Measurements from ENCODE around the gene SPNS1. TPM values are rescaled to one million over a fixed set of nuclear protein-coding genes. Genes with fewer than 3 reads are reported as not detected.

The SPNS1 gene
- total and polyA plus RNA-seq, 2 donors (not counting 1 experiment from before 2014, with no cell fraction given): 36.4 to 47.6 TPM

GRCh38 chr16:29007730-29008593 is 33.4 kb downstream of the SPNS1 start:
- no peak overlapping the region for H2AFZ ChIP-seq (ENCODE audit: insufficient read depth, low read depth, low read length, poor library complexity, severe bottlenecking)
- TF ChIP-seq EZH2 (IDR thresholded peaks at IDR 0.05; ENCODE audit: borderline replicate concordance, insufficient read depth, low read depth, low read length, poor library complexity, severe bottlenecking) (no peak), CTCF (IDR thresholded peaks at IDR 0.05) (no peak)
- no peaks in the 10 kb centered on the region for H3K27me3 ChIP-seq (replicated peaks in 1 of 4; ENCODE audit: control extremely low read depth in 1 of 4, control insufficient read depth in 3 of 4, insufficient read depth in 4 of 4, low read length in 3 of 4)
- no peaks in the 10 kb centered on the region for H3K79me2 ChIP-seq (ENCODE audit: control insufficient read depth, insufficient read depth, low read length)
- Mint-ChIP-seq H3K9me3 (ENCODE audit: insufficient read depth) (no peaks in the 10 kb centered on the region), H3K4me3 (no peak overlapping the region), H3K27ac (no peak overlapping the region), H3K27me3 (peaks cover 19% of the 10 kb centered on the region), H3K4me1 (peaks cover 2% of the 10 kb centered on the region)
- intact Hi-C loops (cut with micrococcal nuclease): no loop called here
- no peaks in the 10 kb centered on the region for H4K20me1 ChIP-seq (ENCODE audit: control insufficient read depth, insufficient read depth, low read length, poor library complexity, severe bottlenecking)
- CTCF ChIA-PET: no interaction called here
- ATAC-seq (ENCODE audit: low read depth) (no peak), DNase-seq (no peak)
- no peak overlapping the region for H3K4me2 ChIP-seq (replicated peaks; ENCODE audit: low read depth, low read length, poor library complexity, severe bottlenecking)
- no peaks in the 10 kb centered on the region for H3K4me1 ChIP-seq (ENCODE audit: control insufficient read depth in 2 of 2, insufficient read depth in 2 of 2, low read length in 2 of 2)
- H3K36me3 ChIP-seq (replicated peaks in 1 of 2; ENCODE audit: control extremely low read depth in 1 of 2, control insufficient read depth in 1 of 2, extremely low read depth in 1 of 2, insufficient read depth in 2 of 2, low read length in 1 of 2): no peaks in the 10 kb centered on the region
- H3K9ac ChIP-seq (ENCODE audit: low read length): no peak overlapping the region
- no peaks in the 10 kb centered on the region for H3K9me3 ChIP-seq (ENCODE audit: control extremely low read depth in 1 of 3, control insufficient read depth in 2 of 3, insufficient read depth in 1 of 3, low read length in 2 of 3)
- H3K4me3 ChIP-seq (ENCODE audit: control extremely low read depth in 1 of 5, extremely low read depth in 1 of 5, insufficient read depth in 1 of 5, low read depth in 2 of 5, low read length in 4 of 5): no peak overlapping the region
- POLR2A ChIA-PET: no interaction called here
- 62% methylated on average over 7 of the region's 10 CpGs for WGBS (ENCODE audit: insufficient coverage)
- H3K27ac ChIP-seq (ENCODE audit: low read length in 2 of 2): no peak overlapping the region

GRCh38 chr16:29009050-29009837 is 34.7 kb downstream of the SPNS1 start:
- 71% methylated on average over 8 of the region's 14 CpGs for WGBS (ENCODE audit: insufficient coverage)
- H3K4me3 Mint-ChIP-seq: no peak overlapping the region
- CTCF ChIA-PET: no interaction called here
- intact Hi-C loops (cut with micrococcal nuclease): no loop called here
- Histone ChIP-seq H3K79me2 (ENCODE audit: control insufficient read depth, insufficient read depth, low read length) (no peaks in the 10 kb centered on the region), H3K36me3 (replicated peaks in 1 of 2; ENCODE audit: control extremely low read depth in 1 of 2, control insufficient read depth in 1 of 2, extremely low read depth in 1 of 2, insufficient read depth in 2 of 2, low read length in 1 of 2) (no peaks in the 10 kb centered on the region), H3K4me3 (ENCODE audit: control extremely low read depth in 1 of 5, extremely low read depth in 1 of 5, insufficient read depth in 1 of 5, low read depth in 2 of 5, low read length in 4 of 5) (no peak overlapping the region), H2AFZ (ENCODE audit: insufficient read depth, low read depth, low read length, poor library complexity, severe bottlenecking) (no peak overlapping the region), H3K9me3 (ENCODE audit: control extremely low read depth in 1 of 3, control insufficient read depth in 2 of 3, insufficient read depth in 1 of 3, low read length in 2 of 3) (no peaks in the 10 kb centered on the region), H3K27ac (ENCODE audit: low read length in 2 of 2) (no peak overlapping the region), H4K20me1 (ENCODE audit: control insufficient read depth, insufficient read depth, low read length, poor library complexity, severe bottlenecking) (no peaks in the 10 kb centered on the region), H3K4me2 (replicated peaks; ENCODE audit: low read depth, low read length, poor library complexity, severe bottlenecking) (no peak overlapping the region), H3K4me1 (ENCODE audit: control insufficient read depth in 2 of 2, insufficient read depth in 2 of 2, low read length in 2 of 2) (no peaks in the 10 kb centered on the region), H3K27me3 (replicated peaks in 1 of 4; ENCODE audit: control extremely low read depth in 1 of 4, control insufficient read depth in 3 of 4, insufficient read depth in 4 of 4, low read length in 3 of 4) (no peaks in the 10 kb centered on the region), H3K9ac (ENCODE audit: low read length) (no peak overlapping the region)
- peaks cover 2% of the 10 kb centered on the region for H3K4me1 Mint-ChIP-seq
- POLR2A ChIA-PET: no interaction called here
- no peaks in the 10 kb centered on the region for H3K9me3 Mint-ChIP-seq (ENCODE audit: insufficient read depth)
- TF ChIP-seq CTCF (IDR thresholded peaks at IDR 0.05): no peak
- no peak for TF ChIP-seq EZH2 (IDR thresholded peaks at IDR 0.05; ENCODE audit: borderline replicate concordance, insufficient read depth, low read depth, low read length, poor library complexity, severe bottlenecking)
- no peak for ATAC-seq (ENCODE audit: low read depth)
- H3K27ac Mint-ChIP-seq: no peak overlapping the region
- no peak for DNase-seq
- H3K27me3 Mint-ChIP-seq: peaks cover 16% of the 10 kb centered on the region
